RWPE2 (cell line): ENCODE results near the gene CISD3.
A peak's percentile ranks its signal among the peaks of the same experiment; 100 is the strongest.

Source experiments
- ATAC-seq: fragments of 200-7000 bp; cut with Tn5 transposase; 3 replicates; pipeline ENCODE4 v1.9.1; 2021; ENCODE audit warnings: low read depth
- DNase-seq: peaks from one replicate; pipeline ENCODE4 v3.0.0-alpha.2; 2020; ENCODE audit warnings: low spot score
- H3K27ac ChIP-seq: fragments of 450-650 bp; 2 replicates; pipeline ENCODE4 v1.5.1; 2017; ENCODE audit warnings: mild to moderate bottlenecking; ENCODE audit not compliant: poor library complexity, severe bottlenecking
- H3K27me3 ChIP-seq: fragments of 250-450 bp; sonication (Bioruptor Pico); 2 replicates; pipeline ENCODE4 v1.5.1; 2021; ENCODE audit warnings: mild to moderate bottlenecking, moderate library complexity; ENCODE audit not compliant: insufficient read depth, poor library complexity, severe bottlenecking
- H3K36me3 ChIP-seq: fragments of 250-450 bp; sonication (Bioruptor Pico); 2 replicates; pipeline ENCODE4 v1.5.1; 2020; ENCODE audit warnings: low read depth, mild to moderate bottlenecking, moderate library complexity
- H3K4me1 ChIP-seq: fragments of 250-450 bp; sonication (Bioruptor Pico); 2 replicates; pipeline ENCODE4 v1.5.1; 2021; ENCODE audit warnings: mild to moderate bottlenecking, moderate library complexity; ENCODE audit not compliant: insufficient read depth, poor library complexity, severe bottlenecking
- H3K4me3 ChIP-seq: fragments of 250-450 bp; sonication (Bioruptor Pico); 2 replicates; pipeline ENCODE4 v1.5.1; 2021; ENCODE audit warnings: mild to moderate bottlenecking, moderate library complexity; ENCODE audit not compliant: severe bottlenecking
- H3K9me3 ChIP-seq: fragments of 250-450 bp; sonication (Bioruptor Pico); 2 replicates; pipeline ENCODE4 v1.5.1; 2021; ENCODE audit warnings: mild to moderate bottlenecking, moderate library complexity; ENCODE audit not compliant: severe bottlenecking
- CTCF ChIP-seq: fragments of 450-650 bp; IDR thresholded peaks from one replicate; pipeline ENCODE4 v1.5.1; 2017; ENCODE audit warnings: mild to moderate bottlenecking, moderate library complexity; ENCODE audit not compliant: poor library complexity, severe bottlenecking

CISD3 gene, protein sequence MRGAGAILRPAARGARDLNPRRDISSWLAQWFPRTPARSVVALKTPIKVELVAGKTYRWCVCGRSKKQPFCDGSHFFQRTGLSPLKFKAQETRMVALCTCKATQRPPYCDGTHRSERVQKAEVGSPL

DNA sequence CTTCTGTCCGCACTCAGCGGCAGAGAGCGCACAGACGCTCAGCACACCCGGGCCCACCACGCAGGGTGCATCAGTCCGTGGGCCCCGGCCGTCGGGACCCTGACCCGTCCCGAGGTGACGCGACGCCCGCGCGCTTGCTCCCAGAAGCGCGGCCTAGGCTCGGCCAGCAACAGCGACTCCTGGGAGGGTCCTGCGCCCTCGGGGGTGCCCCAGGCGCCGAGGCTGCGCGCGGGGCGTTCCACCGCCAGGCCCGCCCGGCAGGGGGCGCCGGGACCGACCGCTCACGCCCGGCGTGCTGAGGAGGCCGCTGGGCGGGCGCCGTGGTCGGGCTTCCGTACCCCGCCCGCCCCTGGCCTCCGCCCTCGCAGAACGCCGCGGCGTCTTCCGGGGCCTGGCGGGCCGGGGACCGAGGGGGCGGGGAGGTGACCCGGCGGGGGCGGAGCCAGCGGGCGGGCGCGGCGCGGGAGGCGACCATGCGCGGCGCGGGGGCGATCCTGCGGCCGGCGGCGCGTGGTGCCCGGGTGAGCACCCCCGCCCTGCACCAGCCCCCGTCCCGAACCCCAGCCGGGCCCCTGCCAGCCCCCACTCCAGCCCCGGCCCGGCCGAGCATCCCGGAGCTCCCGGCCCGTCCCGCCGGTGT lies at the start of gene CISD3:
TSS of gene CISD3 (plus strand) at position 456 of the 640 bp plus-strand sequence. CDS start at position 474, 18 bp downstream.
- no peak for DNase-seq
- peak; percentile 91 for TF ChIP-seq CTCF
- Histone ChIP-seq H3K4me1 (no peaks in the 10 kb centered on the region), H3K9me3 (no peaks in the 10 kb centered on the region), H3K36me3 (peaks cover 37% of the 10 kb centered on the region), H3K4me3 (peak within 1 kb of the TSS; percentile 65), H3K27me3 (no peaks in the 10 kb centered on the region), H3K27ac (peak within 1 kb of the TSS; percentile 80)
- ATAC-seq: peak; percentile 77

DNA sequence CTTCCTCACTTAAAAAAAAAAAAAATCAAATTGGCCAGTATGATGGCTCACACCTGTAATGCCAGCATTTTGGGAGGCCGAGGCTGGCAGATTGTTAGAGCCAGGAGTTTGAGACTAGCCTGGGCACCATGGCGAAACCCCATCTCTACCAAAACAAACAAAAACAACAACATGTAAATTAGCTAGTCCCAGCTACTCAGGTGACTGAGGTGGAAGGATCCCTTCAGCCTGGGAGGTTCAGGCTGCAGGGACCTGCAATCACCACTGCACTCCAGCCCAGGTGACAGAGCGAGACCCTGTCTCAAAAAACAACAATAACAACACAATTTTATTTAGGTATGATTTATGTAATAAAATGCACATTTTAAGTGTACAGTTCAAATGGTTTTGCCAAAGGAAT lies 49.0 kb upstream of the CISD3 start:
- no peaks in the 10 kb centered on the region for H3K36me3 ChIP-seq
- no peaks in the 10 kb centered on the region for H3K9me3 ChIP-seq
- no peak overlapping the region for H3K27ac ChIP-seq
- ATAC-seq: no peak
- no peaks in the 10 kb centered on the region for H3K4me1 ChIP-seq
- DNase-seq: no peak
- no peak overlapping the region for H3K4me3 ChIP-seq
- H3K27me3 ChIP-seq: no peaks in the 10 kb centered on the region
- no peak for TF ChIP-seq CTCF

- Histone ChIP-seq H3K4me1 (no peaks in the 10 kb centered on the region), H3K4me3 (no peak overlapping the region), H3K36me3 (no peaks in the 10 kb centered on the region), H3K9me3 (no peaks in the 10 kb centered on the region), H3K27ac (no peak overlapping the region), H3K27me3 (no peaks in the 10 kb centered on the region)
- no peak for TF ChIP-seq CTCF
- DNase-seq: no peak
- no peak for ATAC-seq
Measured at GRCh38 chr17:38685491-38685890, 44.6 kb upstream of the CISD3 start.

- Histone ChIP-seq H3K36me3 (no peaks in the 10 kb centered on the region), H3K9me3 (no peaks in the 10 kb centered on the region), H3K4me1 (no peaks in the 10 kb centered on the region), H3K4me3 (no peak overlapping the region), H3K27me3 (no peaks in the 10 kb centered on the region), H3K27ac (no peak overlapping the region)
- peak; percentile 60; the same call in 2 of the 3 replicates for ATAC-seq
- TF ChIP-seq CTCF: no peak
- no peak for DNase-seq
Measured at GRCh38 chr17:38687286-38687685, 42.9 kb upstream of the CISD3 start.

GRCh38 chr17:38690386-38690785 lies 39.8 kb upstream of the CISD3 start:
- no peak for TF ChIP-seq CTCF
- Histone ChIP-seq H3K9me3 (no peaks in the 10 kb centered on the region), H3K27ac (no peak overlapping the region), H3K4me3 (no peak overlapping the region), H3K36me3 (no peaks in the 10 kb centered on the region), H3K27me3 (no peaks in the 10 kb centered on the region), H3K4me1 (no peaks in the 10 kb centered on the region)
- DNase-seq (no peak), ATAC-seq (no peak)
